ENCODE measurements around the gene LCE1E. TPM values are rescaled to one million over a fixed set of nuclear protein-coding genes. Genes with fewer than 3 reads are reported as not detected.

LCE1E gene
- total and polyA plus RNA-seq, 7 donors = not detected

DNA sequence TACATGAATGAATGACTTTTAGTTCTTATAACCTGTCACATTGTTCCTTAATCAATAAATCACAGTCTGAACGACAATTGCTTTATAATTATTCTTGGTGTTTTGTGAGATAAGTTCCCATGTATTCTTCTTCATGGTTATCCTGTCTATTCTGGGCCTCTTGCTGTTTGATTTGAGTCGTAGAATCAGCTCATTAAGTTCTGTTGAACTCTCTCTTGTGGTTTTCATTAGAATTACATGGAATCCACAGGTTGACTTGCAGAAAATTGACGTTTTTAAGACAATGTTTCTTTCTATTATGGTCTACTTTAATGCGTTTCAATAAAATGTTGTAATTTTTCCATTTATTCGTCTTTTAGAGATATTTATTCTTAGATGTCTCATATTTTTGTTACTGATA, 37.2 kb downstream of the LCE1E start:
- TF ChIP-seq EP300 (IDR thresholded peaks at IDR 0.05) = no peak
- TF ChIP-seq POLR2AphosphoS5 (IDR thresholded peaks at IDR 0.05) = no peak
- TF ChIP-seq POLR2A (IDR thresholded peaks at IDR 0.05) = no peak
- TF ChIP-seq, protein P1, sequence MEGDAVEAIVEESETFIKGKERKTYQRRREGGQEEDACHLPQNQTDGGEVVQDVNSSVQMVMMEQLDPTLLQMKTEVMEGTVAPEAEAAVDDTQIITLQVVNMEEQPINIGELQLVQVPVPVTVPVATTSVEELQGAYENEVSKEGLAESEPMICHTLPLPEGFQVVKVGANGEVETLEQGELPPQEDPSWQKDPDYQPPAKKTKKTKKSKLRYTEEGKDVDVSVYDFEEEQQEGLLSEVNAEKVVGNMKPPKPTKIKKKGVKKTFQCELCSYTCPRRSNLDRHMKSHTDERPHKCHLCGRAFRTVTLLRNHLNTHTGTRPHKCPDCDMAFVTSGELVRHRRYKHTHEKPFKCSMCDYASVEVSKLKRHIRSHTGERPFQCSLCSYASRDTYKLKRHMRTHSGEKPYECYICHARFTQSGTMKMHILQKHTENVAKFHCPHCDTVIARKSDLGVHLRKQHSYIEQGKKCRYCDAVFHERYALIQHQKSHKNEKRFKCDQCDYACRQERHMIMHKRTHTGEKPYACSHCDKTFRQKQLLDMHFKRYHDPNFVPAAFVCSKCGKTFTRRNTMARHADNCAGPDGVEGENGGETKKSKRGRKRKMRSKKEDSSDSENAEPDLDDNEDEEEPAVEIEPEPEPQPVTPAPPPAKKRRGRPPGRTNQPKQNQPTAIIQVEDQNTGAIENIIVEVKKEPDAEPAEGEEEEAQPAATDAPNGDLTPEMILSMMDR (IDR thresholded peaks at IDR 0.05) = no peak
- WGBS, 2 donors = 37 to 46% methylated on average over 5 of the region's 5 CpGs

DNA sequence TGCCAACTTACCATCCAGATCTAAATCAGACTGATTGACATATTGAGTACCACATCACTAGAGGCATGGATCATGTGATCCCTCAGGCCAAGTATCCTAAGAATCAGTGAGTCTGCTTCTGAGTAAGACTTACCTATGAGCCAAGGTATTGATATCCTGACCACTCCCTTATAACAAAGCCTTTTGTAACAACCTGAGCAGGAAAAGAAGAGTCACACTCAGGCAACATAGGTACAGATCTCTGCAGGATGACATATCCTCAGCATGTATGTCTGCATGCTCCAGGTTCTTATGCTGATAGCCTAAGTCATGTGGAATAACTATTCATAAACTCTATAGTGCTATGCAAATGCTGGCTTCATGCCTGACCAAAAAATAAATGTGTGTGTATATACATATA, 38.9 kb downstream of the LCE1E start:
- Histone ChIP-seq H3K36me3 (no peaks in the 10 kb centered on the region), H3K4me3 (no peak overlapping the region), H3K4me1 (no peaks in the 10 kb centered on the region), H3K9me3 (no peaks in the 10 kb centered on the region), H3K27ac (no peak overlapping the region), H3K27me3 (no peaks in the 10 kb centered on the region)
- TF ChIP-seq POLR2AphosphoS5 (IDR thresholded peaks at IDR 0.05) (no peak), EP300 (IDR thresholded peaks at IDR 0.05) (no peak), POLR2A (IDR thresholded peaks at IDR 0.05) (no peak)
- TF ChIP-seq, protein P1 (IDR thresholded peaks at IDR 0.05) = no peak
- intact Hi-C loops (cut with DNase I) = no loop called here
- DNase-seq = no peak

More for the DNA sequence above, 37.2 kb downstream of the LCE1E start:
- H3K4me1 ChIP-seq = no peaks in the 10 kb centered on the region
- no peak overlapping the region for H3K4me3 ChIP-seq
- intact Hi-C loops (cut with DNase I) = no loop called here
- H3K27ac ChIP-seq = no peak overlapping the region
- no peaks in the 10 kb centered on the region for H3K9me3 ChIP-seq
- no peak for DNase-seq
- H3K36me3 ChIP-seq = no peaks in the 10 kb centered on the region
- no peaks in the 10 kb centered on the region for H3K27me3 ChIP-seq

DNA sequence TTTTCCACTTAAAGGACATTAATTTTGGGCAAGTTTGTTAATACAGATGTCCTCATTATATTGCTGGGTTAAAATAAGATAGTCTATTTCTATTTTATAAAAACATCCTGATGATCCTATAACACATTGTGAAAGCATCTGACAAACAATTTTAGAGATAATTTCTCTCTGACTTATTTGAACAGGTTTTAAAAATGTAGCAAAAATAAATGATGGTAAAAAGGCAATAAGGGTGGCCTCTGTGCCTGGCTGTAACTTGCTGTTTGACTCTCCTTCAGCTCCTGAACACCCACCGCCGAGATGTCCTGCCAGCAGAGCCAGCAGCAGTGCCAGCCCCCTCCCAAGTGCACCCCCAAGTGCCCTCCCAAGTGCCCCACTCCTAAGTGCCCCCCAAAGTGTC, 41.1 kb downstream of the LCE1E start, which contains the start of gene LCE1A:
LCE1A (plus strand) TSS at position 301 of the 400 bp plus-strand sequence; CDS start at position 301, 0 bp downstream.
- no peaks in the 10 kb centered on the region for H3K9me3 ChIP-seq
- no peaks in the 10 kb centered on the region for H3K27me3 ChIP-seq
- H3K27ac ChIP-seq = no peak within 1 kb of the TSS
- H3K4me3 ChIP-seq = no peak within 1 kb of the TSS
- TF ChIP-seq EP300 (IDR thresholded peaks at IDR 0.05) = no peak
- TF ChIP-seq POLR2A (IDR thresholded peaks at IDR 0.05) = no peak
- no peak for TF ChIP-seq POLR2AphosphoS5 (IDR thresholded peaks at IDR 0.05)
- TF ChIP-seq, protein P1 (IDR thresholded peaks at IDR 0.05) = no peak
- H3K4me1 ChIP-seq = no peaks in the 10 kb centered on the region
- no peak for DNase-seq
- H3K36me3 ChIP-seq = no peaks in the 10 kb centered on the region
- WGBS, 2 donors = 82 to 91% methylated on average over 2 of the region's 2 CpGs
- intact Hi-C loops (cut with DNase I) = no loop called here

DNA sequence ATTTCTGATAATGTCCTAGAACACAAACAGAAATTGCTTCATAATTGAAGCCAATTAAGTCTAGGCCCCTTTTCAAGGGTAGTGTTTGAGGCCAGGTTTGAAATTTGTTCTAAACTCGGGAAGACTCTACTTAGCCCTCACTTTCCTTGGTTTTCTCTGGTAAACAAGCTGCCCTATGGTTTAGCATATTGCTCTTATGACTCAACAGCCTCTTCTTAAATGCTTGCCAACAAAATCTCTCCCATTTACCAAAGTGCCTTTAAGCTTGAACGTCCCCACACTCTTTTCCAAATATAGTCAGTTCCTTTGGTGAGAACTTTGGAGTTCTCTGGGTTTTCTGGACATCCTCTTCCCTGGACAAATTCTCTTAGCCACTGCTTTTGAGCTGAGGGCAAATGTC, 50.8 kb downstream of the LCE1E start:
- H3K4me1 ChIP-seq = no peaks in the 10 kb centered on the region

More for the DNA sequence above, 50.8 kb downstream of the LCE1E start:
- Histone ChIP-seq H3K4me3 (no peak overlapping the region), H3K27me3 (no peaks in the 10 kb centered on the region), H3K36me3 (no peaks in the 10 kb centered on the region), H3K9me3 (no peaks in the 10 kb centered on the region), H3K27ac (no peak overlapping the region)
- no peak for DNase-seq
- no peak for TF ChIP-seq POLR2A (IDR thresholded peaks at IDR 0.05)
- no peak for TF ChIP-seq EP300 (IDR thresholded peaks at IDR 0.05)
- TF ChIP-seq, protein P1 (IDR thresholded peaks at IDR 0.05) = no peak
- no peak for TF ChIP-seq POLR2AphosphoS5 (IDR thresholded peaks at IDR 0.05)
- intact Hi-C loops (cut with DNase I) = no loop called here
- 50 to 58% methylated on average over 2 of the region's 2 CpGs for WGBS, 2 donors

Other genes starting within 250 kb of the LCE1E start
- not detected for gene LCE3E, start 219.5 kb upstream of the LCE1E start, total RNA-seq
- not detected for gene LCE3E, start 219.5 kb upstream of the LCE1E start, polyA plus RNA-seq
- not detected for gene LCE3D, start 205.7 kb upstream of the LCE1E start, total RNA-seq
- not detected for gene LCE3D, start 205.7 kb upstream of the LCE1E start, polyA plus RNA-seq
- not detected for gene LCE3C, start 186.0 kb upstream of the LCE1E start, total RNA-seq
- gene LCE3C, start 186.0 kb upstream of the LCE1E start, polyA plus RNA-seq = not detected
- not detected for gene LCE3B, start 172.4 kb upstream of the LCE1E start, total RNA-seq
- not detected for gene LCE3B, start 172.4 kb upstream of the LCE1E start, polyA plus RNA-seq
- gene LCE3A, start 163.2 kb upstream of the LCE1E start, total RNA-seq = not detected
- gene LCE3A, start 163.2 kb upstream of the LCE1E start, polyA plus RNA-seq = not detected
- not detected for gene LCE2D, start 122.9 kb upstream of the LCE1E start, total RNA-seq
- gene LCE2D, start 122.9 kb upstream of the LCE1E start, polyA plus RNA-seq = not detected
- gene LCE2C, start 111.0 kb upstream of the LCE1E start, total RNA-seq = not detected
- not detected for gene LCE2C, start 111.0 kb upstream of the LCE1E start, polyA plus RNA-seq
- gene LCE2B, start 100.1 kb upstream of the LCE1E start, total RNA-seq = not detected
- gene LCE2B, start 100.1 kb upstream of the LCE1E start, polyA plus RNA-seq = not detected
- not detected for gene LCE2A, start 87.9 kb upstream of the LCE1E start, total RNA-seq
- gene LCE2A, start 87.9 kb upstream of the LCE1E start, polyA plus RNA-seq = not detected
- not detected for gene LCE4A, start 78.1 kb upstream of the LCE1E start, total RNA-seq
- gene LCE4A, start 78.1 kb upstream of the LCE1E start, polyA plus RNA-seq = not detected
- not detected for gene KPRP, start 28.2 kb upstream of the LCE1E start, total RNA-seq
- not detected for gene KPRP, start 28.2 kb upstream of the LCE1E start, polyA plus RNA-seq
- gene LCE1F, start 11.1 kb upstream of the LCE1E start, total RNA-seq = not detected
- gene LCE1F, start 11.1 kb upstream of the LCE1E start, polyA plus RNA-seq = not detected
- not detected for gene LCE1D, start 10.5 kb downstream of the LCE1E start, total RNA-seq
- not detected for gene LCE1D, start 10.5 kb downstream of the LCE1E start, polyA plus RNA-seq
- gene LCE1C, start 20.4 kb downstream of the LCE1E start, total RNA-seq = not detected
- gene LCE1C, start 20.4 kb downstream of the LCE1E start, polyA plus RNA-seq = not detected
- not detected for gene LCE1B, start 25.7 kb downstream of the LCE1E start, total RNA-seq
- not detected for gene LCE1B, start 25.7 kb downstream of the LCE1E start, polyA plus RNA-seq
- not detected for gene LCE1A, start 41.2 kb downstream of the LCE1E start, total RNA-seq
- not detected for gene LCE1A, start 41.2 kb downstream of the LCE1E start, polyA plus RNA-seq
- gene LCE6A, start 56.6 kb downstream of the LCE1E start, total RNA-seq = not detected
- 1 to 10 TPM in 1 of 3 donors, not detected in 2; 2.4 TPM for gene LCE6A, start 56.6 kb downstream of the LCE1E start, polyA plus RNA-seq
- gene LCE7A, start 73.7 kb downstream of the LCE1E start, total RNA-seq = not detected
- gene LCE7A, start 73.7 kb downstream of the LCE1E start, polyA plus RNA-seq = not detected
- not detected for gene SMCP, start 92.1 kb downstream of the LCE1E start, total RNA-seq
- gene SMCP, start 92.1 kb downstream of the LCE1E start, polyA plus RNA-seq = not detected
- gene IVL, start 122.3 kb downstream of the LCE1E start, total RNA-seq = not detected
- 1 to 10 TPM in 1 of 3 donors, under 1 TPM in 1, not detected in 1; 0.03 to 1.2 TPM for gene IVL, start 122.3 kb downstream of the LCE1E start, polyA plus RNA-seq
- not detected for gene SPRR5, start 160.9 kb downstream of the LCE1E start, total RNA-seq
- not detected for gene SPRR5, start 160.9 kb downstream of the LCE1E start, polyA plus RNA-seq
- gene SPRR4, start 184.4 kb downstream of the LCE1E start, total RNA-seq = not detected
- gene SPRR4, start 184.4 kb downstream of the LCE1E start, polyA plus RNA-seq = not detected
- not detected for gene SPRR1A, start 197.8 kb downstream of the LCE1E start, total RNA-seq
- not detected for gene SPRR1A, start 197.8 kb downstream of the LCE1E start, polyA plus RNA-seq
- not detected for gene SPRR3, start 215.5 kb downstream of the LCE1E start, total RNA-seq
- gene SPRR3, start 215.5 kb downstream of the LCE1E start, polyA plus RNA-seq = 10 to 100 TPM in 1 of 3 donors, 1 to 10 TPM in 1, not detected in 1; 2.1 to 13.2 TPM
- not detected for gene SPRR1B, start 244.9 kb downstream of the LCE1E start, total RNA-seq
- gene SPRR1B, start 244.9 kb downstream of the LCE1E start, polyA plus RNA-seq = 1 to 10 TPM in 1 of 3 donors, under 1 TPM in 1, not detected in 1; 0.19 to 3.0 TPM